GM21723 (cell line): ENCODE measurements around the gene PHF20.
"Not testable (repeated sequence)": the region's sequence is repeated elsewhere in the genome, so short reads cannot be mapped to it uniquely, and the experiment has no call there.

Experiments
- ATAC-seq: cut with Tn5 transposase; IDR thresholded peaks from one replicate; pipeline ENCODE4 v1.9.1; 2021; ENCODE audit warnings: mild to moderate bottlenecking, moderate library complexity; ENCODE audit not compliant: unreplicated experiment

The PHF20 gene

GRCh38 chr20:35959291-35959690 lies 187.5 kb downstream of the PHF20 start:
- ATAC-seq = not testable (repeated sequence)

- no peak for ATAC-seq
These were observed 192.1 kb downstream of the PHF20 start for GRCh38 chr20:35963878-35964277.

- no peak for ATAC-seq
These were observed 196.3 kb downstream of the PHF20 start, which contains the start of gene CNBD2 for GRCh38 chr20:35967979-35968640. CNBD2 (plus strand) TSS chr20:35968590; CDS start chr20:35968763, 173 bp downstream.

GRCh38 chr20:35968930-35969329 lies 197.1 kb downstream of the PHF20 start:
- ATAC-seq = no peak

- no peak for ATAC-seq
These were observed 200.2 kb downstream of the PHF20 start for GRCh38 chr20:35971981-35972380.

GRCh38 chr20:35972462-35972861 lies 200.6 kb downstream of the PHF20 start:
- ATAC-seq = no peak

- ATAC-seq = no peak
These were observed 202.4 kb downstream of the PHF20 start for GRCh38 chr20:35974256-35974655.

- no peak for ATAC-seq
These were observed 204.0 kb downstream of the PHF20 start for GRCh38 chr20:35975576-35976373.

- ATAC-seq = no peak
These were observed 206.3 kb downstream of the PHF20 start for GRCh38 chr20:35978041-35978513.

- ATAC-seq = no peak
These were observed 207.7 kb downstream of the PHF20 start for GRCh38 chr20:35979544-35979943.

- no peak for ATAC-seq
These were observed 210.2 kb downstream of the PHF20 start for GRCh38 chr20:35981969-35982368.

GRCh38 chr20:35984382-35984781 lies 212.6 kb downstream of the PHF20 start:
- no peak for ATAC-seq

- no peak for ATAC-seq
These were observed 214.0 kb downstream of the PHF20 start for GRCh38 chr20:35985806-35986205.

GRCh38 chr20:35988910-35989463 lies 217.2 kb downstream of the PHF20 start:
- no peak for ATAC-seq

- no peak for ATAC-seq
These were observed 219.4 kb downstream of the PHF20 start for GRCh38 chr20:35991142-35991771.

- no peak for ATAC-seq
These were observed 221.0 kb downstream of the PHF20 start for GRCh38 chr20:35992713-35993335.

GRCh38 chr20:35994994-35995453 lies 223.2 kb downstream of the PHF20 start:
- ATAC-seq = no peak

- ATAC-seq = not testable (repeated sequence)
These were observed 224.7 kb downstream of the PHF20 start for GRCh38 chr20:35996492-35996891.
